Loucy (cell line): ENCODE data around the gene MS4A15.

Experiments used
- H2AFZ ChIP-seq: fragments of 200-600 bp; sonication (generic); 2 replicates; pipeline ENCODE4 v1.6.0; 2016; ENCODE audit warnings: antibody characterized with exemption, mild to moderate bottlenecking, low read length, moderate library complexity
- H3F3A ChIP-seq: fragments of 200-600 bp; 2 replicates; pipeline ENCODE4 v1.6.0; 2016; ENCODE audit warnings: antibody characterized with exemption, low read depth, mild to moderate bottlenecking
- H3K27me3 ChIP-seq: fragments of 200-600 bp; sonication (generic); 2 replicates; pipeline ENCODE4 v1.6.1; 2014; ENCODE audit warnings: low read length, mild to moderate bottlenecking; ENCODE audit not compliant: insufficient read depth, poor library complexity, severe bottlenecking
- H3K36me3 ChIP-seq: fragments of 200-600 bp; sonication (generic); 2 replicates; pipeline ENCODE4 v1.6.1; 2016; ENCODE audit warnings: low read length; ENCODE audit not compliant: insufficient read depth
- H3K4me1 ChIP-seq: fragments of 200-600 bp; sonication (generic); 2 replicates; pipeline ENCODE4 v1.5.1; 2014; ENCODE audit warnings: low read length, mild to moderate bottlenecking; ENCODE audit not compliant: insufficient read depth, poor library complexity, severe bottlenecking
- H3K4me2 ChIP-seq: fragments of 200-600 bp; sonication (generic); 2 replicates; pipeline ENCODE4 v1.6.0; 2014; ENCODE audit warnings: antibody characterized with exemption, low read length, low read depth, mild to moderate bottlenecking; ENCODE audit not compliant: poor library complexity, severe bottlenecking
- H3K4me3 ChIP-seq: fragments of 200-600 bp; sonication (generic); 2 replicates; pipeline ENCODE4 v1.5.1; 2014; ENCODE audit warnings: low read length, mild to moderate bottlenecking, mixed read lengths; ENCODE audit not compliant: poor library complexity, severe bottlenecking
- H3K79me2 ChIP-seq: fragments of 200-600 bp; sonication (generic); 2 replicates; pipeline ENCODE4 v1.6.1; 2014; ENCODE audit warnings: low read length; ENCODE audit not compliant: insufficient read depth
- H3K9ac ChIP-seq: fragments of 200-600 bp; sonication (generic); 2 replicates; pipeline ENCODE4 v1.6.0; 2014; ENCODE audit warnings: mild to moderate bottlenecking, low read depth, low read length, moderate library complexity; ENCODE audit not compliant: poor library complexity, severe bottlenecking
- H3K9me2 ChIP-seq: fragments of 200-600 bp; sonication (generic); replicated peaks from 2 replicates; pipeline ENCODE4 v1.6.1; 2016; ENCODE audit warnings: low read depth, low read length, mixed read lengths
- H3K9me3 ChIP-seq: fragments of 200-600 bp; sonication (generic); 2 replicates; pipeline ENCODE4 v1.6.1; 2014; ENCODE audit warnings: mild to moderate bottlenecking, antibody characterized with exemption, low read length, low read depth; ENCODE audit not compliant: insufficient read depth
- H4K20me1 ChIP-seq: fragments of 200-600 bp; sonication (generic); 2 replicates; pipeline ENCODE4 v1.6.0; 2014; ENCODE audit warnings: antibody characterized with exemption, low read length, mild to moderate bottlenecking; ENCODE audit not compliant: insufficient read depth, poor library complexity, severe bottlenecking
- CTCF ChIP-seq: fragments of 200-600 bp; sonication (generic); conservative IDR thresholded peaks from 2 replicates; pipeline ENCODE4 v1.5.1; 2014; ENCODE audit warnings: mild to moderate bottlenecking, antibody characterized with exemption, low read length
- EZH2phosphoT487 ChIP-seq: fragments of 200-600 bp; IDR thresholded peaks from 2 replicates; pipeline ENCODE4 v1.6.1; 2018; ENCODE audit warnings: antibody characterized with exemption, mild to moderate bottlenecking, moderate library complexity, borderline replicate concordance

MS4A15 gene

GRCh38 chr11:60781981-60782316, 25.3 kb downstream of the MS4A15 start:
- no peaks in the 10 kb centered on the region for H3K36me3 ChIP-seq
- no peak overlapping the region for H3K9ac ChIP-seq
- H4K20me1 ChIP-seq: no peaks in the 10 kb centered on the region
- no peak overlapping the region for H2AFZ ChIP-seq
- H3K4me3 ChIP-seq: no peak overlapping the region
- H3K4me2 ChIP-seq: no peak overlapping the region
- TF ChIP-seq CTCF (no peak), EZH2phosphoT487 (no peak)
- H3K9me2 ChIP-seq: no peaks in the 10 kb centered on the region
- H3K9me3 ChIP-seq: no peaks in the 10 kb centered on the region
- H3K4me1 ChIP-seq: peaks cover 29% of the 10 kb centered on the region
- H3K27me3 ChIP-seq: no peaks in the 10 kb centered on the region
- 0 out of 2 replicates have a peak, but pooled peaks cover 3% of the 10 kb centered on the region for H3F3A ChIP-seq
- no peaks in the 10 kb centered on the region for H3K79me2 ChIP-seq

- no peaks in the 10 kb centered on the region for H3K9me3 ChIP-seq
- H3K4me2 ChIP-seq: no peak overlapping the region
- no peaks in the 10 kb centered on the region for H3K9me2 ChIP-seq
- no peak overlapping the region for H3K9ac ChIP-seq
- peaks cover 34% of the 10 kb centered on the region for H3K4me1 ChIP-seq
- TF ChIP-seq CTCF (no peak), EZH2phosphoT487 (no peak)
- no peaks in the 10 kb centered on the region for H4K20me1 ChIP-seq
- H3K36me3 ChIP-seq: no peaks in the 10 kb centered on the region
- H2AFZ ChIP-seq: no peak overlapping the region
- H3K4me3 ChIP-seq: no peak overlapping the region
- H3F3A ChIP-seq: 0 out of 2 replicates have a peak, but pooled peaks cover 3% of the 10 kb centered on the region
- no peaks in the 10 kb centered on the region for H3K27me3 ChIP-seq
- H3K79me2 ChIP-seq: no peaks in the 10 kb centered on the region
Observed at GRCh38 chr11:60782393-60783140, 25.9 kb downstream of the MS4A15 start.

GRCh38 chr11:60783141-60783484, 26.4 kb downstream of the MS4A15 start:
- Histone ChIP-seq H3K27me3 (no peaks in the 10 kb centered on the region), H3F3A (0 out of 2 replicates have a peak, but pooled peaks cover 3% of the 10 kb centered on the region), H3K4me2 (no peak overlapping the region), H3K9me2 (no peaks in the 10 kb centered on the region), H3K4me1 (peaks cover 34% of the 10 kb centered on the region), H3K79me2 (no peaks in the 10 kb centered on the region), H3K4me3 (no peak overlapping the region), H3K9me3 (no peaks in the 10 kb centered on the region), H3K36me3 (no peaks in the 10 kb centered on the region), H3K9ac (no peak overlapping the region), H4K20me1 (no peaks in the 10 kb centered on the region), H2AFZ (no peak overlapping the region)
- TF ChIP-seq EZH2phosphoT487 (no peak), CTCF (no peak)
